Activated naive CD8-positive, alpha-beta T cell (primary cell): ENCODE data around the gene FAM151A.

ENCODE experiments used
- H3K27ac Mint-ChIP-seq: one replicate; pipeline ENCODE4 v1.8.0; 2021; ENCODE audit warnings: mixed read lengths
- H3K27me3 Mint-ChIP-seq: one replicate; pipeline ENCODE4 v1.8.0; 2021; ENCODE audit warnings: mixed read lengths
- H3K36me3 Mint-ChIP-seq: one replicate; pipeline ENCODE4 v1.8.0; 2021; ENCODE audit warnings: mixed read lengths
- H3K4me1 Mint-ChIP-seq: one replicate; pipeline ENCODE4 v1.8.0; 2021; ENCODE audit warnings: low read depth, mixed read lengths
- H3K4me3 Mint-ChIP-seq: one replicate; pipeline ENCODE4 v1.8.0; 2021; ENCODE audit warnings: mild to moderate bottlenecking, mixed read lengths
- H3K9me3 Mint-ChIP-seq: one replicate; pipeline ENCODE4 v1.8.0; 2021; ENCODE audit warnings: low read depth, mixed read lengths

FAM151A gene

DNA sequence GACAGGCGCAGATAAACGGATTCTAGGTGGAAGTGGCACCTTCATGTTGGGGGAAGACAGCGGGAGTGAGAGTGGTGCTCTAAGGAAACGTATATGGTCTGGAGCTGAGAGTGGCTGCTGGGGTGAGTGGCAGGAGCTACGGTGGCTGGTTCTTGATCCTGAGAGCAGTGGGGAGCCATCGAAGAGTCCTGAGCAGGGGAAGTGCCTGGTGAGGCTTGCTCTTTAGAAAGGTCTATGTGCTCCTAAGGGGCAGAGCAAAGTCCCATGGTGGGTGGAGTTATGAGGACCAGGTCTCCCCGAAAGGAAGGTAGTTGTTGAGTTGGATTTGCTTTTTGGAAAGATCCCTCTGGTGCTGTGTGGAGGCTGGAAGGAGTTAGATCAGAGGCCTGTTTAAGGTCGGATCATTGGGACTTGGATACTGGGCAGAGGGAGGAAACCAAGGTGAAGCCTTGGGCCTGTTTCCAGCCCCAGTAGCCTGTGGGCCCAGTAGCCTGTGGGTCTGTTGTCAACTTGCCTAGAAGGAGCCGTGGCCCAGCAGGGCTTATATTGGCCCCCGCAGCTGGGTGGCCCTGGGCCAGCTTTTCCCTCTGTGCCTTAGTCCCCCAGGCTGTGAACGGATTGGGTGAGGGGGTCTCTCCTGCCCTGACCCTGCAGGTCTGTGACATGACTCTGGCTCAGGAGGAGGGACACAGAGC lies 42.3 kb downstream of the FAM151A start:
- Mint-ChIP-seq H3K36me3 (no peaks in the 10 kb centered on the region), H3K9me3 (no peaks in the 10 kb centered on the region), H3K4me1 (no peaks in the 10 kb centered on the region), H3K4me3 (no peak overlapping the region), H3K27me3 (no peaks in the 10 kb centered on the region), H3K27ac (no peak overlapping the region)

- Mint-ChIP-seq H3K4me3 (no peak overlapping the region), H3K4me1 (no peaks in the 10 kb centered on the region), H3K9me3 (no peaks in the 10 kb centered on the region), H3K27ac (no peak overlapping the region), H3K27me3 (no peaks in the 10 kb centered on the region), H3K36me3 (no peaks in the 10 kb centered on the region)
Measured at GRCh38 chr1:54579337-54579781, 44.0 kb downstream of the FAM151A start.

- Mint-ChIP-seq H3K4me1 (no peaks in the 10 kb centered on the region), H3K27ac (no peak overlapping the region), H3K27me3 (no peaks in the 10 kb centered on the region)
Measured at GRCh38 chr1:54577612-54578011, 45.7 kb downstream of the FAM151A start.

GRCh38 chr1:54575605-54576290 lies 47.6 kb downstream of the FAM151A start:
- Mint-ChIP-seq H3K36me3 (no peaks in the 10 kb centered on the region), H3K27ac (no peak overlapping the region), H3K27me3 (no peaks in the 10 kb centered on the region), H3K4me3 (no peak overlapping the region), H3K9me3 (no peaks in the 10 kb centered on the region), H3K4me1 (no peaks in the 10 kb centered on the region)

More at GRCh38 chr1:54577612-54578011, 45.7 kb downstream of the FAM151A start:
- Mint-ChIP-seq H3K4me3 (no peak overlapping the region), H3K36me3 (no peaks in the 10 kb centered on the region), H3K9me3 (no peaks in the 10 kb centered on the region)

DNA sequence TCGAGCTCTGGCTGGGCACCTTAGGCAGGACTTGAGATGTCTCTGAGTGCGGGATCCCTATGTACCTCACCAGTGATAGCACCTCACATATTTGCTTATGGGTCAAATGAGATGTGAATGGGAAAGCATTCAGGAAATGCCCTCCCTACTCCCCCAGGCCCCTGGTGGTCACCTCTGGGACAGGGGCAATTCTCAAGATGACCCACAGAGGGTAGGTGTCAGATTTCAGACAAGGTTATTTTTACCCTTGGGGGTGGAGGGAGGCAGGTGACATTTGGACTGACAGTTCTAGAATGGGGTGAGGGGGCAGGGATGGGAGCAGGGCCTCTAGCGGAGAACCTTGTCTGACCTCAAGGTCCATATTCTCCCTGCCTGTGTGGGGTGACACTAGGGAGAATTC lies 48.2 kb downstream of the FAM151A start:
- no peaks in the 10 kb centered on the region for H3K36me3 Mint-ChIP-seq
- H3K4me1 Mint-ChIP-seq = no peaks in the 10 kb centered on the region
- H3K27me3 Mint-ChIP-seq = no peaks in the 10 kb centered on the region
- no peaks in the 10 kb centered on the region for H3K9me3 Mint-ChIP-seq
- no peak overlapping the region for H3K27ac Mint-ChIP-seq
- H3K4me3 Mint-ChIP-seq = no peak overlapping the region

DNA sequence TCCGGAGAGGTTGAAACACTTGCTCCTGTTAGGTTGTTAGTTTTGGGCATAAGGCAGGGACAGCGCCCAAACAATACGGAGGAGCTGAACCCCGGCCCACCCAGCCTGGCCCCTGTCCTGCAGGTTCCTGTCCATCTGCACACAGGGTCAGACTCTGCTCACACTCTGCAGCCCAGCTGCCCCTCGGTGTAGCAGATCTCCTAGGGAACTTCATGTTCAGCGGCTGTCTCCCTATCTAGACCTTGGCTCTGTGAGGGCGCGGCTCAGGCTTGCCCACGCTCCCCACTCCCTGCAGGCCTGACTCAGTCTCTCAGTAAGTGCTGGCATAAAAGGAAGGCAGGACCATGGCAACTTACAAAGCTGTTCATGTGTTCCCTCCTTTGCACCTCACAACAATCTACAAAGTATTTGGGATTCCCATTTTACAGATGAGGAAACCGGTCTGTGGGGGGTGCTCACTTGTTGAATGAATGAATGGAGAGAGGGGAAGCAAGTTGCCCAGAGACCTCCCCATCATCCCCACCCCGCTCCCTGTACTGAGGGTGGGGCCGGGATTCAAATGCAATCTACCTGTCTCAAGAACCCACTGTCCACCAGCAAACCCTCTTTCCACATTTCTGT lies 49.1 kb downstream of the FAM151A start:
- H3K4me3 Mint-ChIP-seq = no peak overlapping the region
- H3K4me1 Mint-ChIP-seq = no peaks in the 10 kb centered on the region
- no peaks in the 10 kb centered on the region for H3K9me3 Mint-ChIP-seq
- H3K36me3 Mint-ChIP-seq = no peaks in the 10 kb centered on the region
- no peaks in the 10 kb centered on the region for H3K27me3 Mint-ChIP-seq
- no peak overlapping the region for H3K27ac Mint-ChIP-seq

GRCh38 chr1:54572542-54572850 lies 50.8 kb downstream of the FAM151A start:
- H3K4me1 Mint-ChIP-seq = no peaks in the 10 kb centered on the region
- no peaks in the 10 kb centered on the region for H3K27me3 Mint-ChIP-seq
- H3K27ac Mint-ChIP-seq = no peak overlapping the region
- no peaks in the 10 kb centered on the region for H3K36me3 Mint-ChIP-seq
- no peaks in the 10 kb centered on the region for H3K9me3 Mint-ChIP-seq
- H3K4me3 Mint-ChIP-seq = no peak overlapping the region

DNA sequence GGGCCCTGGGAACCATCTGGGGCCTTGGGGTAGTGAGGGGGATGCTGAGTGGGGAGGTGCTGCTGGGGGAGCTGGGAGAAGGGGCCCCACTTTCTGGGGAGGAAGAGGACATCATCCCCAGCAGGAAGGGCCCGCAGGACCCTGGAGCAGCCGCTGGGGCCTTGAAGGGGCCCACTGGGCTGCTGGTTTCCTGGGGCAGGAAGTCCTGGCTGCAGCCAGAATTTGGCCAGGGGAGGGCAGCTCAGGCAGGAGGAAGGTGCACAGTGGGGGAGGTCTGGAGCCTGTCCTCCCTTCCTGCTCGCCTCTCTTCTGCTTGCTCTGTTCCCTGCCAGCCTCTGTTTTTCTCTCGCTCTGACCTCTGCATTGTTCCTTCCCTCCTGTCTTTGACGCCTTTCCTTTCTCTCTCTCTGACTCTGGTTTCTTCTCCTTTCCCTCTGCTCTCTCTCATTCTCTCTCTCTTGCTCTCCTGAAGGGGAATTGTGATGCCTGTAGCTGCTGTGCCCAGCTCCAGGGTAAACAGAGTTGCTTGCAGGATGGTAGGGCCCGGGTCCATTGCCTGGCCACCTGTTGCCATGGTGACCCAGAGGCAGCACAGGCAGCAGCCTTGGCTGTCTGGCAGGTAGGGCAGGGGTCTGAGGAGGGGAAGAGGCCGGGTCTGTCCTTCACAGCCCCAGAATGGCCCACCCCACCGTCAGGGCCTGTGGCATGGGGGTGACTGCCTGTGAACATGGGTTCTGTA lies 51.4 kb downstream of the FAM151A start:
- Mint-ChIP-seq H3K27me3 (no peaks in the 10 kb centered on the region), H3K4me1 (no peaks in the 10 kb centered on the region), H3K4me3 (no peak overlapping the region), H3K9me3 (no peaks in the 10 kb centered on the region), H3K27ac (no peak overlapping the region), H3K36me3 (no peaks in the 10 kb centered on the region)

- Mint-ChIP-seq H3K4me3 (no peak overlapping the region), H3K4me1 (no peaks in the 10 kb centered on the region), H3K27ac (no peak overlapping the region), H3K27me3 (no peaks in the 10 kb centered on the region), H3K9me3 (no peaks in the 10 kb centered on the region), H3K36me3 (no peaks in the 10 kb centered on the region)
Measured at GRCh38 chr1:54571326-54571725, 52.0 kb downstream of the FAM151A start.

GRCh38 chr1:54570161-54570560 lies 53.2 kb downstream of the FAM151A start:
- H3K27ac Mint-ChIP-seq = no peak overlapping the region
- no peak overlapping the region for H3K4me3 Mint-ChIP-seq
- no peaks in the 10 kb centered on the region for H3K4me1 Mint-ChIP-seq
- no peaks in the 10 kb centered on the region for H3K36me3 Mint-ChIP-seq
- no peaks in the 10 kb centered on the region for H3K27me3 Mint-ChIP-seq
- H3K9me3 Mint-ChIP-seq = no peaks in the 10 kb centered on the region

- H3K9me3 Mint-ChIP-seq = no peaks in the 10 kb centered on the region
- no peaks in the 10 kb centered on the region for H3K4me1 Mint-ChIP-seq
- no peaks in the 10 kb centered on the region for H3K36me3 Mint-ChIP-seq
- no peaks in the 10 kb centered on the region for H3K27me3 Mint-ChIP-seq
- H3K4me3 Mint-ChIP-seq = no peak overlapping the region
- no peak overlapping the region for H3K27ac Mint-ChIP-seq
Measured at GRCh38 chr1:54569339-54569738, 54.0 kb downstream of the FAM151A start.

DNA sequence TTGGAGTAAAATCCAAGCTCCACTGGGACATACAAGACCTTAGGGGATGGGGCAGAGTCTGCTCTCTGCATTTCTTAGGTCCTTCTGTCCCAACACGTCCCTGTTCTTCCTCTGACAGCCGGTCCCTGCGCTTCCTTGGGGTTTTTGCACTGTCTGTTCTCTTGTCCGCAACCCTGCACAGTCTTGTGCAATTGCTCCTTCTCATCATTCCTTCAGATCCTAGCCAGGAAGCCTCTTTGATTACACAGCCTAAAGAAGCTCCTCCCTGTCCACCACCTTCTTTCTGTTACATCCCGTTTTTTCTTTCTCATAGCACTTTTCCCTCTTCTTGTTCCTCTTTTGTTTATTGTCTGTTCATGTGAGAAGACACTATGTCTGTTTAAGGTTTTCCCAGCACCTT lies 55.4 kb downstream of the FAM151A start:
- no peak overlapping the region for H3K27ac Mint-ChIP-seq
- H3K27me3 Mint-ChIP-seq = no peaks in the 10 kb centered on the region
- no peaks in the 10 kb centered on the region for H3K4me1 Mint-ChIP-seq
- H3K36me3 Mint-ChIP-seq = no peaks in the 10 kb centered on the region
- H3K4me3 Mint-ChIP-seq = no peak overlapping the region
- H3K9me3 Mint-ChIP-seq = no peaks in the 10 kb centered on the region

- no peaks in the 10 kb centered on the region for H3K4me1 Mint-ChIP-seq
- H3K9me3 Mint-ChIP-seq = no peaks in the 10 kb centered on the region
- no peak overlapping the region for H3K4me3 Mint-ChIP-seq
- no peaks in the 10 kb centered on the region for H3K36me3 Mint-ChIP-seq
- no peak overlapping the region for H3K27ac Mint-ChIP-seq
- no peaks in the 10 kb centered on the region for H3K27me3 Mint-ChIP-seq
Measured at GRCh38 chr1:54566438-54567141, 56.7 kb downstream of the FAM151A start.

- Mint-ChIP-seq H3K4me3 (no peak overlapping the region), H3K36me3 (no peaks in the 10 kb centered on the region), H3K4me1 (no peaks in the 10 kb centered on the region), H3K27me3 (no peaks in the 10 kb centered on the region), H3K27ac (no peak overlapping the region), H3K9me3 (no peaks in the 10 kb centered on the region)
Measured at GRCh38 chr1:54565113-54565501, 58.2 kb downstream of the FAM151A start.
